ENCODE measurements around the gene PDE6C. TPM values are rescaled to one million over a fixed set of nuclear protein-coding genes. Genes with fewer than 3 reads are reported as not detected.

PDE6C gene
- total RNA-seq, 1 donor from 2014 or later, result not detected

DNA sequence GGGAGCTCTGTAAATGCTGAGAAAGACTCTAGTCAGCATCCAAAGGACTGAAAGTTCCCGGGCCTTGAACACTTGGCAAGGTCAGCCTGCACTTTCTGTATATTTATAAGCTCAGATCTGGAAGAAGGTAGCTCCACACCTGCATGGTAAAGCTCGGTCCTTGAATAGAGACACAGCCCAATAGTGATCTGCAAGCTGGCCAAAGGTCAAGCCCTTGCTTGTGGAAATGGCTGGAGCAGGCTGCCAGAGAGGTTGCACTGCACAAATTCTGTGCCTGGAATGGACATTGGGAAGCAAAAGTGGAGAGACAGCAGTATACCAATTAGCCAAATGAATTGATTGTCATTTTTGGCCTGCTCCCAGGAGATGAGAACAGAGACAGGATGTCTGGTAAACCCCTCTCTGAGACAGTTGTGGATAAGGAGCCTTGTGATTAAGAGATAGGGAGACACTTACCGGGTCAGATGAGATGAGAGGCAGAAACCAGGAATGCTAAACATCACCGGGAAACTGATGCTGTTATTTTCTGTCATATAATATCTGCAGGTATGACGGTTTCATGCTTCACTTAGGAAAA is 98.1 kb downstream of the PDE6C start:
- no peaks in the 10 kb centered on the region for H3K36me3 Mint-ChIP-seq (ENCODE audit: low read depth)
- H3K27me3 Mint-ChIP-seq (ENCODE audit: low read depth), result no peaks in the 10 kb centered on the region
- H3K4me3 Mint-ChIP-seq, result no peak overlapping the region
- DNase-seq (ENCODE audit: low read depth, low spot score), result no peak
- peaks cover 4% of the 10 kb centered on the region for H3K9me3 Mint-ChIP-seq
- TF ChIP-seq, protein P1, sequence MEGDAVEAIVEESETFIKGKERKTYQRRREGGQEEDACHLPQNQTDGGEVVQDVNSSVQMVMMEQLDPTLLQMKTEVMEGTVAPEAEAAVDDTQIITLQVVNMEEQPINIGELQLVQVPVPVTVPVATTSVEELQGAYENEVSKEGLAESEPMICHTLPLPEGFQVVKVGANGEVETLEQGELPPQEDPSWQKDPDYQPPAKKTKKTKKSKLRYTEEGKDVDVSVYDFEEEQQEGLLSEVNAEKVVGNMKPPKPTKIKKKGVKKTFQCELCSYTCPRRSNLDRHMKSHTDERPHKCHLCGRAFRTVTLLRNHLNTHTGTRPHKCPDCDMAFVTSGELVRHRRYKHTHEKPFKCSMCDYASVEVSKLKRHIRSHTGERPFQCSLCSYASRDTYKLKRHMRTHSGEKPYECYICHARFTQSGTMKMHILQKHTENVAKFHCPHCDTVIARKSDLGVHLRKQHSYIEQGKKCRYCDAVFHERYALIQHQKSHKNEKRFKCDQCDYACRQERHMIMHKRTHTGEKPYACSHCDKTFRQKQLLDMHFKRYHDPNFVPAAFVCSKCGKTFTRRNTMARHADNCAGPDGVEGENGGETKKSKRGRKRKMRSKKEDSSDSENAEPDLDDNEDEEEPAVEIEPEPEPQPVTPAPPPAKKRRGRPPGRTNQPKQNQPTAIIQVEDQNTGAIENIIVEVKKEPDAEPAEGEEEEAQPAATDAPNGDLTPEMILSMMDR (conservative IDR thresholded peaks at IDR 0.05), result no peak
- no peak overlapping the region for H3K27ac Mint-ChIP-seq (ENCODE audit: unreplicated experiment)
- no peaks in the 10 kb centered on the region for H3K4me1 Mint-ChIP-seq

DNA sequence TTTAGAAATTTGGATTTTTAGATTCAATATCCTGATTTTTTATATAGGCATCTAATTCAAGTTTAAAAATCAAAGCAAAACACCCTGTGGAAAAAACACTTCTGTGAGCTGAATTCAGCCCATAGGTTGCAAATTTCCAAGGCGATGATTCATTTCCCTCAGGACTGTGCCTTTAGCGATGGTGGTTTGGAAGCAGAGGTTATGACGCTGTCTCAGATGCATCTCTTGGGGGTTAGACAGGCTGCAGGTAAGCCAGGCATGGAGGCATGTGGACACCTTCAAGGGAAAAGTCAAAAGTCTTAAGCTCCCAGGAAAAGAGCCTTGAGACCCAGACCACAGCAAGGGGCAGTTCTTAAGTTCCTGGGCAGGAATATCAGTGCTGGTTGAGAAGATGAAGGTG is 99.6 kb downstream of the PDE6C start:
- peaks cover 4% of the 10 kb centered on the region for H3K9me3 Mint-ChIP-seq
- TF ChIP-seq, protein P1 (conservative IDR thresholded peaks at IDR 0.05), result no peak
- H3K4me1 Mint-ChIP-seq, result no peaks in the 10 kb centered on the region
- H3K27me3 Mint-ChIP-seq (ENCODE audit: low read depth), result no peaks in the 10 kb centered on the region
- no peaks in the 10 kb centered on the region for H3K36me3 Mint-ChIP-seq (ENCODE audit: low read depth)
- DNase-seq (ENCODE audit: low read depth, low spot score), result no peak
- H3K27ac Mint-ChIP-seq (ENCODE audit: unreplicated experiment), result no peak overlapping the region
- no peak overlapping the region for H3K4me3 Mint-ChIP-seq

DNA sequence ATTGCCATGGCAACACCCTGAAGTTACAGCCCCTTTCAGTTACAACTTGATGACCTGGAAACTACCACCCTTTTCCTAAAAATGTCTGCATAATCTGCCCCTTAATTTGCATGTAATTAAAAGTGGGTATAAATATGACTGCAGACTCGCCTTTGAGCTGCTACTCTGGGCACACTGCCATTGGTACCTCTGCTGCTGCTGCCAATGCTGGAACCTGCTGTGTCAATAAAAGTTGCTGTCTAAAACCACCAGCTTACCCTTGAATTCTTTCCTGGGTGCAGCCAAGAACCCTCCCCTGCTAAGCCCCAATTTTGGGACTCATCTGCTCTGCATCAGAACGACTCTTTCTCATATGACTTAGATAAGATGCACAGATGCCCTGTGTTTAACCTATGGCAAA is 100.3 kb downstream of the PDE6C start:
- H3K27me3 Mint-ChIP-seq (ENCODE audit: low read depth), result no peaks in the 10 kb centered on the region
- no peak for DNase-seq (ENCODE audit: low read depth, low spot score)
- no peaks in the 10 kb centered on the region for H3K4me1 Mint-ChIP-seq
- H3K9me3 Mint-ChIP-seq, result peaks cover 4% of the 10 kb centered on the region
- TF ChIP-seq, protein P1 (conservative IDR thresholded peaks at IDR 0.05), result no peak
- H3K4me3 Mint-ChIP-seq, result no peak overlapping the region
- no peak overlapping the region for H3K27ac Mint-ChIP-seq (ENCODE audit: unreplicated experiment)
- no peaks in the 10 kb centered on the region for H3K36me3 Mint-ChIP-seq (ENCODE audit: low read depth)

DNA sequence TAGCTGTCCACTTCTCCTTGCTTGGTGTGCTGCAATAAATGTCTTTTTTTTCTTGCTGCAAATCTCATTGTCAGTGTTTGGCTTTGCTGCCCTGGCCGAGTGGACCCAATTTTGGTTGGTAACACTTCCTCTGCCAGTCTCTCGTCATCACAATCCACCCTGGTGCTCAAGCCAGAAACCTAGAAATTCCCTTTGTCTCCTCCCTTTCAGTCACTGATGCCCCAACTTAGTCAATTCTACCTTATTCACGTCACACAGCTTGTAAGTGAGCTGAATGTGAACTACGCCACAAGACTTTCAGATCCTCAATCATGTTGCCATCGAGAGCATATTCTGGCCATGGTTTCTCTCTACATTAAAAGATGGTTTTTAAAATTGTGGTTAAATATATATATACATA is 103.0 kb downstream of the PDE6C start:
- no peaks in the 10 kb centered on the region for H3K36me3 Mint-ChIP-seq (ENCODE audit: low read depth)
- no peak overlapping the region for H3K4me3 Mint-ChIP-seq
- DNase-seq (ENCODE audit: low read depth, low spot score), result no peak
- TF ChIP-seq, protein P1 (conservative IDR thresholded peaks at IDR 0.05), result no peak
- no peaks in the 10 kb centered on the region for H3K27me3 Mint-ChIP-seq (ENCODE audit: low read depth)
- no peak overlapping the region for H3K27ac Mint-ChIP-seq (ENCODE audit: unreplicated experiment)
- H3K4me1 Mint-ChIP-seq, result peaks cover 15% of the 10 kb centered on the region
- H3K9me3 Mint-ChIP-seq, result peaks cover 4% of the 10 kb centered on the region

Other genes with a start within 250 kb of the PDE6C start
- 3.9 and 4.0 TPM in 2 replicates for gene MYOF, start 130.2 kb upstream of the PDE6C start, total RNA-seq
- 30.7 and 30.9 TPM in 2 replicates for gene CEP55, start 115.9 kb upstream of the PDE6C start, total RNA-seq
- 0.09 TPM in 1 of 2 replicates, not detected in the other for gene FFAR4, start 45.9 kb upstream of the PDE6C start, total RNA-seq
- gene RBP4, start 11.3 kb upstream of the PDE6C start, total RNA-seq, result not detected in 2 replicates
- 12.5 and 14.2 TPM in 2 replicates for gene FRA10AC1, start 90.1 kb downstream of the PDE6C start, total RNA-seq
- 22.6 and 23.6 TPM in 2 replicates for gene LGI1, start 145.4 kb downstream of the PDE6C start, total RNA-seq

All from neural crest cell (in vitro differentiated cells).